NT2/D1 (cell line): ENCODE results near the gene NOD1.
A peak's percentile ranks its signal among the peaks of the same experiment; 100 is the strongest.
"Not testable (repeated sequence)": the region's sequence is repeated elsewhere in the genome, so short reads cannot be mapped to it uniquely, and the experiment has no call there.

Experiments
- DNase-seq: peaks from one replicate; pipeline ENCODE4 v3.0.0-alpha.2; 2011; ENCODE audit warnings: low read depth, low spot score
- H3K27me3 ChIP-seq: 2 replicates; pipeline ENCODE4 v1.6.0; 2011; ENCODE audit warnings: mild to moderate bottlenecking; ENCODE audit not compliant: insufficient read length, insufficient read depth
- H3K36me3 ChIP-seq: 2 replicates; pipeline ENCODE4 v1.6.1; 2011; ENCODE audit warnings: mild to moderate bottlenecking, low read length, mixed read lengths; ENCODE audit not compliant: insufficient read depth, insufficient read length
- H3K4me1 ChIP-seq: 2 replicates; pipeline ENCODE4 v1.5.1; 2011; ENCODE audit not compliant: insufficient read depth, insufficient read length
- H3K4me3 ChIP-seq: 2 replicates; pipeline ENCODE4 v1.5.1; 2011; ENCODE audit warnings: low read depth; ENCODE audit not compliant: insufficient read length
- H3K9ac ChIP-seq: 2 replicates; pipeline ENCODE4 v1.6.0; 2011; ENCODE audit warnings: low read depth; ENCODE audit not compliant: insufficient read length
- H3K9me3 ChIP-seq: 2 replicates; pipeline ENCODE4 v1.5.1; 2011; ENCODE audit warnings: mild to moderate bottlenecking, low read length; ENCODE audit not compliant: insufficient read depth
- SUZ12 ChIP-seq: IDR thresholded peaks from 2 replicates; pipeline ENCODE4 v1.6.1; 2011; ENCODE audit not compliant: insufficient read length, insufficient read depth; ENCODE audit errors: extremely low read depth
- YY1 ChIP-seq: IDR thresholded peaks from 2 replicates; pipeline ENCODE4 v1.6.1; 2011; ENCODE audit not compliant: insufficient read length, insufficient read depth
- ZNF274 ChIP-seq: IDR thresholded peaks from 2 replicates; pipeline ENCODE4 v1.6.1; 2011; ENCODE audit warnings: mild to moderate bottlenecking, low read depth, low read length

The NOD1 gene

DNA sequence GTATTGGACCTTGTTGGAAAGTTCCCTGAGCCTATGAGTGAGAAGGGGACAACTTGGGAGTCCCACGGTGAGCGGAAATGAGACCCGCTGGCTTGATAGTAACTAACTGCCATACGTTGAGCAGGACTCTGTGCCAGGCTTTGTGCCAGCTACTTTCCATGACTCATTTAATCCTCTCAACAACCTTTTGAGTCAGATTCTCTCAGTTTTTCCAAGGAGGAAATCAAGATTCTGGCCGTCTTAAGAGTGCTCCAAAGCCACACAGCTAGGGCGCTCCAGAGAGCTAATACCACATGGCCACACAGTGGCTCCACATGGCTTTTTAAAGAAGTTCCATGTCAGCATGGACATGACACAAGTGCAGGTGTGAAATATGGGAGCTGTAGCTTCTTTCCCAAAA lies 55.7 kb downstream of the NOD1 start:
- Histone ChIP-seq H3K36me3 (peaks cover 38% of the 10 kb centered on the region), H3K27me3 (no peaks in the 10 kb centered on the region), H3K4me3 (no peak overlapping the region), H3K9ac (no peak overlapping the region), H3K9me3 (peaks cover 9% of the 10 kb centered on the region), H3K4me1 (no peaks in the 10 kb centered on the region)
- DNase-seq: no peak
- no peak for TF ChIP-seq SUZ12
- TF ChIP-seq ZNF274: no peak
- no peak for TF ChIP-seq YY1

DNA sequence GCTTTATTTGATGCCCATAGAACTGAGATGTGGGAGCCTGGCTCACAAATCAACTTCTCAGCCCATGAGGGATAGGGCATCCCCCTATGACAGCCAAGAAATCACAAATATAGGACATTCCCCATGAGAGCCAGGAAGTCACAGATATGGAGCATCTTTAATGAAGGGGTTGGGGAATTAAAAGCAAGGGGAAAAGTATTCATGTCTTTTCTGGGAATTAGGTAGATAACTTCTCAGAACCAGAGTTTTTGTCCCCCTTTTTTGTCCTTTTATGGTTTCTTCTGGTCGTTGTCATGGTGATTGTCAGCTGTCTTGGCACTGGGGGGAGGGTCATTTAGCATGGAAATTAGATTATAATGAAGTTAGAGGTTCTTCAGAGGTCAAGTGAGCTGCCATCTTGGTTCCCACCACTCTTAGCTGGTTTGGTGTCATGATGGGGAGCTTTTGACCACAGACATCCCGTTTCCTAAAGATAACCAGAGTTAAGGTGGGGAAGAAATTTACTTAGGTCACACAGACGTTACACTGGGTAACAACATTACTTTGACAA lies 56.9 kb downstream of the NOD1 start:
- no peak overlapping the region for H3K4me3 ChIP-seq
- no peak for DNase-seq
- H3K9me3 ChIP-seq: peaks cover 9% of the 10 kb centered on the region
- H3K36me3 ChIP-seq: peaks cover 27% of the 10 kb centered on the region
- H3K27me3 ChIP-seq: no peaks in the 10 kb centered on the region
- H3K4me1 ChIP-seq: no peaks in the 10 kb centered on the region
- no peak for TF ChIP-seq SUZ12
- TF ChIP-seq YY1: no peak
- TF ChIP-seq ZNF274: no peak
- no peak overlapping the region for H3K9ac ChIP-seq

DNA sequence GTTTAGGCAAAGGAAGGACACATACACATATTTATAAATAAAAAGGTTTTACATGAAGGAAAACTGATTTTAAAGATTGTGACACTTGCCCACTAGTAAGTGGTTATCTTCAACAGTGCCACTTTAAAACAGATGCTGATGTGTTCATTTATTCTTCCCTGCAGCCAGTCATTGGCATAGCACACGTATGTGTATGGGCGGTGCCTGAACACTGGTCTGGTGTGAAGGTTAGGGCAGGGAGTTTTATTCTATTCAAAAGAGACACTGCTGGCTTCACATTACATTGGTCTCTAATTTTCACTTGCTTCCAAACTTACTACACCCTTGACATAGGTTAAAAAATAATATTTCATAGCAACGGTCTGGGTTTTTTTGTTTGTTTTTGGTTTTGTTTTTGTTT lies 57.9 kb downstream of the NOD1 start:
- Histone ChIP-seq H3K27me3 (no peaks in the 10 kb centered on the region), H3K36me3 (peaks cover 17% of the 10 kb centered on the region), H3K9me3 (peaks cover 9% of the 10 kb centered on the region), H3K9ac (no peak overlapping the region), H3K4me3 (no peak overlapping the region), H3K4me1 (no peaks in the 10 kb centered on the region)
- TF ChIP-seq SUZ12: no peak
- TF ChIP-seq YY1: no peak
- TF ChIP-seq ZNF274: no peak
- no peak for DNase-seq

DNA sequence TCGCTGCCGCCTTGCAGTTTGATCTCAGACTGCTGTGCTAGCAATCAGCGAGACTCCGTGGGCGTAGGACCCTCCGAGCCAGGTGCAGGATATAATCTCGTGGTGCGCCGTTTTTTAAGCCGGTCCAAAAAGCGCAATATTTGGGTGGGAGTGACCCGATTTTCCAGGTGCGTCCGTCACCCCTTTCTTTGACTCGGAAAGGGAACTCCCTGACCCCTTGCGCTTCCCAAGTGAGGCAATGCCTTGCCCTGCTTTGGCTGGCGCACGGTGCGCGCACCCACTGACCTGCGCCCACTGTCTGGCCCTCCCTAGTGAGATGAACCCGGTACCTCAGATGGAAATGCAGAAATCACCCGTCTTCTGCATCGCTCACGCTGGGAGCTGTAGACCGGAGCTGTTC lies 58.5 kb downstream of the NOD1 start:
- not testable (repeated sequence) for H3K27me3 ChIP-seq, H3K9ac ChIP-seq, H3K9me3 ChIP-seq, H3K4me3 ChIP-seq, DNase-seq, H3K4me1 ChIP-seq
- H3K36me3 ChIP-seq: peaks cover 11% of the 10 kb centered on the region

DNA sequence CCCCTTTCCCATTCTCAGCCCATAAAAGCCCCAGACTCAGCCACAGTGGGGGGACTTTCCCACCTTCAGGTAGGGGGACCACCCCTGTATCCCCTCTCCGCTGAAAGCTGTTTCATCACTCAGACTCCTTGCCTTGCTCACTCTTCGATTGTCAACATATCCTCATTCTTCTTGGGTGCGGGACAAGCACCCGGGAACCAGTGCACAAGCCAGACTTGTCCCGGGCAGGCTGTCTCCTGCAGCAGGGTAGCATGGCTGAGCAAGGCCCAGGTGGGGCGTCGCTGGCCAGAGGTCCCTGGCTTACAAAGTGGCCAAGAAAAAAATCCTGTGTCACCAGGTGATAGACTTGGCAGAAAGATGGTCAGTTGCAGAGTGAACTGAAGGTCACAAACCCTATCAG lies 64.7 kb downstream of the NOD1 start:
- DNase-seq: no peak
- H3K27me3 ChIP-seq: no peaks in the 10 kb centered on the region
- TF ChIP-seq YY1: no peak
- no peak for TF ChIP-seq ZNF274
- no peak for TF ChIP-seq SUZ12
- H3K36me3 ChIP-seq: no peaks in the 10 kb centered on the region
- peaks cover 11% of the 10 kb centered on the region; the same call in 1 of the 2 replicates for H3K9me3 ChIP-seq
- H3K4me3 ChIP-seq: no peak overlapping the region
- no peaks in the 10 kb centered on the region for H3K4me1 ChIP-seq
- no peak overlapping the region for H3K9ac ChIP-seq

DNA sequence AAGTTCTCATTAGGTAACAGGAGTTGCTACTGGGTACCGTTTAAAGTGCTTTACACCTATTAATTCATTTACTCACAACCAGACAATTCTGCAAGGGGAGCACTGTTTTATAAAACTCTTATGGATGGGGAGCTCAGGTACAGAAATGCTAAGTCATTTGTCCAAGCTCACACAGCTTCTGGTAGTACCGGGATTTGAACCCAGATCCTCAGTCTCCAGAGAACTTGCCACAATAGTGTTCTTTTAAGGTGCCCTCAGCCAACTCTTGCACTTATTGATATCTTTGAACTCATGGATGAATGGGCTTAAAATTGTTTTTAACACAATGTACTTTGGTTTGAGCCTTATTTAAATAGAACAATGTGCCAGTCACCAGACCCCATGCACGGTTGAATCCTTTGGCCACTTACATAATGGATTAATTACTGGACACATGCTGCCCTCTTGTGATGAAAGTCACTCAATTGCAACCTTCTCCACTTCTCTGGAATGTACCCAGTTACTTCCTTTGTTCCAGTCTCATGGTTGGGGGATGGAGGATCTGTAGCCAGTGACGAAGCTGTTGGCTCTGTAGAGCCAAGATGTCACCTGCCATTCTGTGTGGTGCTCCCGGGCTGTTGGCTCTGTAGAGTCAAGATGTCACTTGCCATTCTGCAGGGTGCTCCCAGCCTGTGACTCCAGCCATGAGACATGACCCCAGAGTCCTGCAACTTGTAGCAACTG lies 65.6 kb downstream of the NOD1 start:
- no peaks in the 10 kb centered on the region for H3K36me3 ChIP-seq
- peak; percentile 84 for DNase-seq
- no peak for TF ChIP-seq ZNF274
- no peak for TF ChIP-seq SUZ12
- no peak for TF ChIP-seq YY1
- H3K4me1 ChIP-seq: no peaks in the 10 kb centered on the region
- no peak overlapping the region for H3K9ac ChIP-seq
- no peak overlapping the region for H3K4me3 ChIP-seq
- H3K9me3 ChIP-seq: peaks cover 11% of the 10 kb centered on the region; the same call in 1 of the 2 replicates
- H3K27me3 ChIP-seq: no peaks in the 10 kb centered on the region

DNA sequence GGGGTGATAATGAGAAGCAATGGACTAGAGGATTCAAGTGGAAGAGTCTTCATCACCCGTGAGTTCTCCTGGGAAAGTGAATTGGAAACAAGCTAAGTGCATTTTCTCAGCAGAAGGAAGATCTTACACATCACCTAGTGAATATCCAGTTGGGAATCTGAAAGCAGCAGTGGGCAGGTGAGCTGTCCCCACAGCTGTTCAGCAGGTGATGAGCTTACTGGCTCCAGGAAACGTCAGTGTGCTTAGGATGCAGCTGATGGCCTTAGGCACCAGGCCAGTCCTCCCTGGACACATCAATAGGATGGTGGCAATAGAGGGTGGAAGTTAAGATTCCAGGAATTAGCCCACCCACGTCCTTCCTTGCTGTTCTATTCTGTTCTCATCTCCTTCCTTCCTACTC lies 66.7 kb downstream of the NOD1 start:
- Histone ChIP-seq H3K4me3 (no peak overlapping the region), H3K9me3 (peaks cover 11% of the 10 kb centered on the region; the same call in 1 of the 2 replicates), H3K9ac (no peak overlapping the region), H3K4me1 (no peaks in the 10 kb centered on the region), H3K27me3 (no peaks in the 10 kb centered on the region), H3K36me3 (no peaks in the 10 kb centered on the region)
- no peak for TF ChIP-seq YY1
- no peak for DNase-seq
